ENCODE data around the gene TPP1. TPM values are rescaled to one million over a fixed set of nuclear protein-coding genes. Genes with fewer than 3 reads are reported as not detected.

Gene TPP1
- total and polyA plus RNA-seq, 2 of the 13 experiments (the other 11 are each of a cell fraction or from before 2014, with no cell fraction given): 13.9 to 74.6 TPM

- TF ChIP-seq PRDM15 (CRISPR knock-in tag; IDR thresholded peaks at IDR 0.05) (no peak), SAP130 (CRISPR knock-in tag; IDR thresholded peaks at IDR 0.05; ENCODE audit: low read depth) (peak; percentile 38; the same call in 1 of the 2 replicates), CC2D1A (CRISPR knock-in tag; IDR thresholded peaks at IDR 0.05) (no peak), SP4 (CRISPR knock-in tag; IDR thresholded peaks at IDR 0.05) (0 out of 2 replicates have a peak, but pooled peaks have one; percentile 9)
Measured at GRCh38 chr11:6618117-6619003, 862 bp downstream of the TPP1 start (continued).

GRCh38 chr11:6617315-6617781 lies 1.9 kb downstream of the TPP1 start:
- no peaks in the 10 kb centered on the region for H4K20me1 ChIP-seq (ENCODE audit: insufficient read depth, low read length)
- intact Hi-C loops (cut with micrococcal nuclease; ENCODE audit: unreplicated experiment) (no loop called here), in situ Hi-C loops (cut with HindIII; ENCODE audit: extremely low pct_ligation_motif_present, low pct_unique_long_range_greater_than_20kb) (no loop called here)
- no TSS peak for BruUV-seq (replicated peaks)
- no peak overlapping the region for H3K27ac ChIP-seq (ENCODE audit: extremely low read length, insufficient read depth, low read length)
- no peak overlapping the region for H3K9ac ChIP-seq (ENCODE audit: insufficient read depth, low read depth, low read length)
- 100% methylated on average over 1 of the region's 5 CpGs for WGBS (ENCODE audit: low lambda C conversion rate)
- H3K4me2 ChIP-seq (ENCODE audit: low read depth, low read length): no peak overlapping the region
- no peak overlapping the region for H3K4me3 ChIP-seq (replicated peaks in 1 of 3; ENCODE audit: insufficient read depth in 1 of 3, low read depth in 2 of 3, low read length in 3 of 3)
- DNase-seq (ENCODE audit: low spot score) (no peak), ATAC-seq (no peak), FAIRE-seq (no peak)
- no peak for TF ChIP-seq FLYWCH1 (CRISPR knock-in tag; IDR thresholded peaks at IDR 0.05)
- no peak for TF ChIP-seq ZNF3 (CRISPR knock-in tag; IDR thresholded peaks at IDR 0.05)
- TF ChIP-seq CTCF (CRISPR knock-in tag; IDR thresholded peaks at IDR 0.05): no peak
- no peaks in the 10 kb centered on the region for H3K9me3 ChIP-seq (ENCODE audit: low read length)
- ChIA-PET POLR2A (interaction anchor here (2.6 to 3.1 kb wide), 2 partner anchors 10 to 13 kb away, joined by 22 to 36 read pairs; partner anchors contain the start of gene ILK), CTCF (ENCODE audit: low intra/inter-chr PET ratio, low total read pairs) (no interaction called here)
- H3K4me1 ChIP-seq (ENCODE audit: insufficient read depth, low read length): peaks cover 33% of the 10 kb centered on the region
- H3K36me3 ChIP-seq (replicated peaks in 1 of 2; ENCODE audit: control insufficient read depth in 1 of 2, insufficient read depth in 2 of 2, low read length in 2 of 2): peaks cover 2 to 15% of the 10 kb centered on the region in 2 experiments; a peak in 3 of 5 replicates
- no peak overlapping the region for H2AFZ ChIP-seq (ENCODE audit: low read length)
- H3K79me2 ChIP-seq (ENCODE audit: insufficient read depth, low read length): peaks cover 7% of the 10 kb centered on the region
- H3K27me3 ChIP-seq (ENCODE audit: control insufficient read depth in 1 of 2, insufficient read depth in 2 of 2, low read length in 2 of 2): peaks cover 7 to 22% of the 10 kb centered on the region in 2 experiments; a peak in 4 of 5 replicates

All from HepG2 (cell line).